ENCODE measurements around the gene SH3BP4. TPM values are rescaled to one million over a fixed set of nuclear protein-coding genes. Genes with fewer than 3 reads are reported as not detected.

The SH3BP4 gene
- total RNA-seq, 1 experiment from 2014 or later, result 93.8 TPM

GRCh38 chr2:235070063-235070706 is 118.4 kb downstream of the SH3BP4 start:
- Histone ChIP-seq H4K91ac (ENCODE audit: insufficient read length, low read depth, low read length) (no peak overlapping the region), H3K4ac (ENCODE audit: low read depth, low read length) (no peak overlapping the region), H2BK15ac (ENCODE audit: low read depth, low read length) (no peak overlapping the region), H3T11ph (ENCODE audit: low read length) (no peak overlapping the region), H4K20me1 (ENCODE audit: control insufficient read depth, insufficient read depth, insufficient read length) (no peaks in the 10 kb centered on the region), H2BK120ac (ENCODE audit: low read depth, low read length, poor library complexity, severe bottlenecking) (no peak overlapping the region), H3K79me1 (ENCODE audit: insufficient read depth, low read depth, low read length, poor library complexity, severe bottlenecking) (no peaks in the 10 kb centered on the region), H3K23ac (ENCODE audit: insufficient read length, low read depth, low read length) (no peak overlapping the region), H4K5ac (ENCODE audit: insufficient read length, low read depth, low read length) (no peak overlapping the region), H3K18ac (ENCODE audit: insufficient read length, low read depth, low read length) (no peak overlapping the region), H2BK12ac (ENCODE audit: insufficient read length, low read depth, low read length) (no peak overlapping the region), H3K27me3 (ENCODE audit: insufficient read depth, low read length) (no peaks in the 10 kb centered on the region), H3K56ac (ENCODE audit: insufficient read length, low read depth, low read length) (no peak overlapping the region), H3K23me2 (ENCODE audit: insufficient read length, low read depth, low read length, poor library complexity, severe bottlenecking) (no peaks in the 10 kb centered on the region), H3K9me3 (ENCODE audit: control insufficient read depth, low read depth, low read length) (no peaks in the 10 kb centered on the region), H2AFZ (ENCODE audit: low read length) (no peak overlapping the region), H4K8ac (replicated peaks; ENCODE audit: insufficient read length, low read depth, low read length) (no peak overlapping the region), H2AK5ac (ENCODE audit: insufficient read length, low read length) (no peak overlapping the region), H2BK20ac (ENCODE audit: low read depth, low read length, poor library complexity, severe bottlenecking) (no peak overlapping the region), H3K79me2 (ENCODE audit: insufficient read depth, low read length) (no peaks in the 10 kb centered on the region), H3K14ac (ENCODE audit: insufficient read depth, low read length) (no peak overlapping the region), H3K4me2 (ENCODE audit: insufficient read depth, insufficient read length, low read length) (no peak overlapping the region), H3K27ac (ENCODE audit: insufficient read length, low read depth, low read length) (no peak overlapping the region), H3K4me1 (ENCODE audit: insufficient read depth, low read length) (no peaks in the 10 kb centered on the region; the same call in 1 of the 2 replicates), H3K9ac (ENCODE audit: extremely low read depth, insufficient read length, low read length) (no peak overlapping the region), H2BK5ac (ENCODE audit: insufficient read length, low read length) (no peak overlapping the region)
- Mint-ChIP-seq H3K4me3 (no peak overlapping the region), H3K36me3 (ENCODE audit: insufficient read depth in 1 of 3, low read depth in 3 of 3) (no peaks in the 10 kb centered on the region; a peak in 1 of 7 replicates), H3K27ac (peak overlapping the region; percentile 6 to 94 (median 41); a peak in 6 of 7 replicates), H3K4me1 (peaks cover 41 to 61% of the 10 kb centered on the region in 2 experiments), H3K27me3 (ENCODE audit: low read depth) (no peaks in the 10 kb centered on the region), H3K9me3 (peaks cover 0 to 9% of the 10 kb centered on the region in 2 experiments; a peak in 2 of 5 replicates)
- peak; percentile 56 for DNase-seq
- TF ChIP-seq CTCF (conservative IDR thresholded peaks at IDR 0.05), result 0 out of 3 replicates have a peak, but pooled peaks have one; percentile 14
